PC-9 (cell line): ENCODE results near the gene PDLIM7. TPM values are rescaled to one million over a fixed set of nuclear protein-coding genes. Genes with fewer than 3 reads are reported as not detected.

Experiments
- BruUV-seq: library from RNA; stranded (reverse); fragments of 400-500 nt; replicated peaks from 2 replicates; lab custom pipeline; 2021; lab: Mats Ljungman, UMichigan
- CTCF ChIA-PET: fragments of 300-600 bp; sonication (Branson Sonifier 250); formaldehyde crosslinking; loops from one replicate; lab custom pipeline; 2022; ENCODE audit warnings: antibody characterized with exemption; lab: Charles Lee
- POLR2A ChIA-PET: fragments of 300-600 bp; sonication (Branson Sonifier 250); formaldehyde crosslinking; loops from one replicate; lab custom pipeline; 2022; ENCODE audit warnings: antibody characterized with exemption; ENCODE audit not compliant: unreplicated experiment; lab: Charles Lee
- DNase-seq, 2 experiments: peaks; one replicate each; pipeline versions ENCODE4 v3.0.0 to v3.0.0-alpha.2; 2015 to 2022; ENCODE audit warnings: mixed read lengths in 1 of 2
- H2AFZ ChIP-seq: fragments of 200-600 bp; sonication (generic); 2 replicates; pipeline ENCODE4 v1.8.1; 2017; ENCODE audit warnings: antibody characterized with exemption
- H3F3A ChIP-seq: fragments of 200-600 bp; sonication (generic); 2 replicates; pipeline ENCODE4 v1.8.1; 2017; ENCODE audit warnings: antibody characterized with exemption, mild to moderate bottlenecking, low read depth; ENCODE audit not compliant: insufficient read depth
- H3K27ac ChIP-seq: fragments of 200-600 bp; sonication (generic); 2 replicates; pipeline ENCODE4 v1.6.1; 2016; ENCODE audit warnings: mixed run types
- H3K27me3 ChIP-seq: fragments of 200-600 bp; sonication (generic); 2 replicates; pipeline ENCODE4 v1.6.1; 2016; ENCODE audit warnings: low read depth, mixed run types; ENCODE audit not compliant: insufficient read depth
- H3K36me3 ChIP-seq: fragments of 200-600 bp; sonication (generic); 2 replicates; pipeline ENCODE4 v1.6.1; 2016; ENCODE audit warnings: low read depth, mixed run types
- H3K4me1 ChIP-seq: fragments of 200-600 bp; sonication (generic); replicated peaks from 2 replicates; pipeline ENCODE4 v1.6.1; 2016; ENCODE audit warnings: mixed run types; ENCODE audit not compliant: insufficient read depth
- H3K4me2 ChIP-seq: fragments of 200-600 bp; sonication (generic); 2 replicates; pipeline ENCODE4 v1.6.1; 2017; ENCODE audit warnings: mixed run types
- H3K4me3 ChIP-seq: fragments of 200-600 bp; sonication (generic); 2 replicates; pipeline ENCODE4 v1.6.1; 2016; ENCODE audit warnings: mixed run types
- H3K79me2 ChIP-seq: fragments of 200-600 bp; sonication (generic); 2 replicates; pipeline ENCODE4 v1.6.1; 2017; ENCODE audit warnings: low read depth, mixed run types
- H3K9me2 ChIP-seq: fragments of 200-600 bp; sonication (generic); 2 replicates; pipeline ENCODE4 v1.8.1; 2017; ENCODE audit warnings: mild to moderate bottlenecking; ENCODE audit not compliant: insufficient read depth
- H3K9me3 ChIP-seq: fragments of 200-600 bp; sonication (generic); 2 replicates; pipeline ENCODE4 v1.8.1; 2016; ENCODE audit warnings: low read depth; ENCODE audit not compliant: insufficient read depth
- H4K20me1 ChIP-seq: fragments of 200-600 bp; sonication (generic); 2 replicates; pipeline ENCODE4 v1.8.1; 2017; ENCODE audit not compliant: insufficient read depth
- EZH2 ChIP-seq: fragments of 200-600 bp; sonication (generic); IDR thresholded peaks from 2 replicates; pipeline ENCODE4 v1.8.0; 2017; ENCODE audit warnings: antibody characterized with exemption, low read depth
- intact Hi-C: fragments of 100-400 bp; cut with micrococcal nuclease; formaldehyde crosslinking; loops from one replicate; pipeline ENCODE4 v1.10.0; 2022; ENCODE audit not compliant: unreplicated experiment
- total RNA-seq: library from RNA; stranded (reverse); gene quantifications from 2 replicates; pipeline ENCODE4 v1.2.3, GENCODE V29; 2021
- TF ChIP-seq, protein P1 (sequence below): fragments of 200-600 bp; sonication (generic); conservative IDR thresholded peaks from 2 replicates; pipeline ENCODE4 v1.6.1; 2017; ENCODE audit warnings: mixed run types, antibody characterized with exemption, mild to moderate bottlenecking, moderate library complexity

Gene PDLIM7
- total RNA-seq, 1 experiment from 2014 or later = 167 TPM

DNA sequence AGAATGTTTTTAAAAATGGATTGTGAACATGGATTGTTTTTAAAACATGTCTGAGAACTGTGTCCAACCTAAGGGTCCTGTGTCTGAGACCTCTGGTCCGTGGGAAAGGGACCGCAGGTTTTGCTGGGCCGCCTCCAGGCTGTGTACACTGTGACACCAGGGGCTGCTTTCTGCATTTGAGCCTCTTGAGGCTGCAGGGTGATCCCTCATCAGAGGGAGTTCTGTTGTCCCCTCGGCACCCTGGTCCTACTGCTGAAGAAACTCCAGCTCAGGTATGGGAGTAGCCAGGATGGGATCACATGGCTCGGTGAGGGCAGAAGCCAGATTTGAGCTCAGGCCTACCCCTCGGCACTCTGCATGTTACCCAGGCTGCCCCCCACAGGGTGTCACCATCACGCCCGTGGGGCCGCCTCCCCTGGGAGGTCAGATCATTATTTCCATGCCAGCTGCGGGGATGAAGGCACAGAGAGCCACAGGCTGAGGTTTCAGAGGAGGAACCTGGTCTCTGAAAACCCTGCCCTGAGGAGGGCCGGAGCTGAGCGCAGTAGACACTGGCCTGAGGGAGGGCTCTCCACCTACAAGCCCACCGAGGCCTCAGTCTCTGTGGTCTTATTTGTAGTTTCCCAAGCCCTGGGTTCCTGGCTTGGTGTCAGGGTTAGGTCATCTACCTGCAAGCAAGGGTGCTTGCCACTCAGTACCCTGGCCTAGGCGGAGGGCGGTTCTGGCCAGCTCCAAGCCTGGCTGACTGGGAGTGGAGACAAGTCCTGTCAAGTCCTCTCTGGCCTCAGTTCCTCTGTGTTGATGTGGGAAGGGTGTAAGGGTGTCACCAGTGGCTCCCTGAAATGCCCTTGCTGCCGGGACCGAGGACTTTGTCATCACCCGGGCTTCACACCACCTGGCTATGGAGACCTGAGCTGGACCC is 48.0 kb downstream of the PDLIM7 start:
- H2AFZ ChIP-seq = no peak overlapping the region
- intact Hi-C loops = no loop called here
- H3K9me2 ChIP-seq = no peaks in the 10 kb centered on the region
- no peaks in the 10 kb centered on the region for H3K27me3 ChIP-seq
- H3K4me3 ChIP-seq = no peak overlapping the region
- ChIA-PET CTCF (interaction anchor here (0.6 kb wide), 1 partner anchor 255 kb away, joined by 5 read pairs; no protein-coding TSS in a partner anchor), POLR2A (interaction anchor here (0.6 to 0.7 kb wide), 2 partner anchors 79 to 86 kb away, joined by 7 read pairs; no protein-coding TSS in a partner anchor)
- H4K20me1 ChIP-seq = peaks cover 20% of the 10 kb centered on the region
- peak overlapping the region; percentile 52; the same call in 1 of the 2 replicates for H3K27ac ChIP-seq
- peaks cover 39% of the 10 kb centered on the region for H3K79me2 ChIP-seq
- 0 out of 2 replicates have a peak overlapping the region, but pooled peaks have one; percentile 90 for H3K4me2 ChIP-seq
- BruUV-seq = no TSS peak
- no peaks in the 10 kb centered on the region for H3K9me3 ChIP-seq
- DNase-seq = no peak
- peaks cover 23% of the 10 kb centered on the region for H3K4me1 ChIP-seq
- peaks cover 5% of the 10 kb centered on the region; the same call in 1 of the 2 replicates for H3K36me3 ChIP-seq
- TF ChIP-seq, protein P1, sequence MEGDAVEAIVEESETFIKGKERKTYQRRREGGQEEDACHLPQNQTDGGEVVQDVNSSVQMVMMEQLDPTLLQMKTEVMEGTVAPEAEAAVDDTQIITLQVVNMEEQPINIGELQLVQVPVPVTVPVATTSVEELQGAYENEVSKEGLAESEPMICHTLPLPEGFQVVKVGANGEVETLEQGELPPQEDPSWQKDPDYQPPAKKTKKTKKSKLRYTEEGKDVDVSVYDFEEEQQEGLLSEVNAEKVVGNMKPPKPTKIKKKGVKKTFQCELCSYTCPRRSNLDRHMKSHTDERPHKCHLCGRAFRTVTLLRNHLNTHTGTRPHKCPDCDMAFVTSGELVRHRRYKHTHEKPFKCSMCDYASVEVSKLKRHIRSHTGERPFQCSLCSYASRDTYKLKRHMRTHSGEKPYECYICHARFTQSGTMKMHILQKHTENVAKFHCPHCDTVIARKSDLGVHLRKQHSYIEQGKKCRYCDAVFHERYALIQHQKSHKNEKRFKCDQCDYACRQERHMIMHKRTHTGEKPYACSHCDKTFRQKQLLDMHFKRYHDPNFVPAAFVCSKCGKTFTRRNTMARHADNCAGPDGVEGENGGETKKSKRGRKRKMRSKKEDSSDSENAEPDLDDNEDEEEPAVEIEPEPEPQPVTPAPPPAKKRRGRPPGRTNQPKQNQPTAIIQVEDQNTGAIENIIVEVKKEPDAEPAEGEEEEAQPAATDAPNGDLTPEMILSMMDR = no peak
- no peak for TF ChIP-seq EZH2
- H3F3A ChIP-seq = peaks cover 38% of the 10 kb centered on the region

DNA sequence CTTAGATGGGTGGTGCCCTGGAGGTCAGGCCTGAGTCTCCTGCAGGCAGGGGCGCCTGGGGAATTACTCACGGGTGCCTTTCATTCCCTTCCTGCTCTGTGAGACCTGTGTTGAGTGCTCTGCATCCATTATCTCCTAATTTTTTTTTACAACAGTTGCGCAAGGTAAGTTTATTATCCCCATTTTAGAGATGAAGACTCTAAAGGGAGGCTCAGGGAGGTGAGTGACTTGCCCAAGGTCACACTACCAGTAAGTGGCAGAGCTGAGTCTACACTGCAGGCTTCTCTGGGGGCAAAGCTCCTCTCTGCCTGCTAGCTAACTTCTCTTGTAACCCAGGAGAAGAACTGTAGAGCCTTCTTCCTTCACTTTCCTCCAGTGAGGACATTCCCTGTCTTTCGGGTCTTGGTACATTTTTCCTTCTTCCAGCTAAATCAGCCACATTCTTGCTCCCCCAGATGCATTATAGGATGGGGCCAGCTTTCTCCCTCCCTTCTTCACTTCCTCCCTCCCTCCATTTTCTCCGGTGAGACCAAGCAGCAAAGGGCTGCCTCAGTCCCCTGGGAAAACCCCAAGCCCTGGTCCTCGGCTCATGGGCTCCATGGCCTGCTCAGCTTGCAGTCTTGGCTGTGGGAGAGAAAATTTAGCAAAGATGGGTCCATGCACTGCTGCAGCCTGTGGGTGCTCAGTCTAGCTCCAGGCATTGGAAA is 49.0 kb downstream of the PDLIM7 start:
- CTCF ChIA-PET = interaction anchor here (0.6 to 1.4 kb wide), 7 partner anchors 9 to 335 kb away, joined by 3 to 10 read pairs (median 4); no protein-coding TSS in a partner anchor
- DNase-seq = no peak
- Histone ChIP-seq H3K9me2 (no peaks in the 10 kb centered on the region), H3K36me3 (peaks cover 5% of the 10 kb centered on the region; the same call in 1 of the 2 replicates), H3K79me2 (peaks cover 39% of the 10 kb centered on the region), H3K27me3 (no peaks in the 10 kb centered on the region), H3K27ac (peak overlapping the region; percentile 52), H4K20me1 (peaks cover 25% of the 10 kb centered on the region), H3K4me1 (peaks cover 18% of the 10 kb centered on the region), H3F3A (peaks cover 47% of the 10 kb centered on the region), H3K4me3 (peak overlapping the region; percentile 68; the same call in 1 of the 2 replicates), H2AFZ (no peak overlapping the region), H3K9me3 (no peaks in the 10 kb centered on the region), H3K4me2 (peak overlapping the region; percentile 90)
- TF ChIP-seq EZH2 = no peak
- TF ChIP-seq, protein P1 = no peak
- POLR2A ChIA-PET = interaction anchor here (0.9 to 1.6 kb wide), 3 partner anchors 22 to 59 kb away, joined by 3 to 31 read pairs (median 4); partner anchors contain the start of genes GRK6 and PDLIM7
- intact Hi-C loops = loop anchor here (1.0 kb wide), 1 partner anchor 22 kb away; the partner anchor contains the start of gene GRK6
- BruUV-seq = TSS peak; percentile 10
